ENCODE measurements around the gene TNS3. TPM values are rescaled to one million over a fixed set of nuclear protein-coding genes. Genes with fewer than 3 reads are reported as not detected.

The TNS3 gene
- total RNA-seq, 1 experiment from 2014 or later: 533 TPM

DNA sequence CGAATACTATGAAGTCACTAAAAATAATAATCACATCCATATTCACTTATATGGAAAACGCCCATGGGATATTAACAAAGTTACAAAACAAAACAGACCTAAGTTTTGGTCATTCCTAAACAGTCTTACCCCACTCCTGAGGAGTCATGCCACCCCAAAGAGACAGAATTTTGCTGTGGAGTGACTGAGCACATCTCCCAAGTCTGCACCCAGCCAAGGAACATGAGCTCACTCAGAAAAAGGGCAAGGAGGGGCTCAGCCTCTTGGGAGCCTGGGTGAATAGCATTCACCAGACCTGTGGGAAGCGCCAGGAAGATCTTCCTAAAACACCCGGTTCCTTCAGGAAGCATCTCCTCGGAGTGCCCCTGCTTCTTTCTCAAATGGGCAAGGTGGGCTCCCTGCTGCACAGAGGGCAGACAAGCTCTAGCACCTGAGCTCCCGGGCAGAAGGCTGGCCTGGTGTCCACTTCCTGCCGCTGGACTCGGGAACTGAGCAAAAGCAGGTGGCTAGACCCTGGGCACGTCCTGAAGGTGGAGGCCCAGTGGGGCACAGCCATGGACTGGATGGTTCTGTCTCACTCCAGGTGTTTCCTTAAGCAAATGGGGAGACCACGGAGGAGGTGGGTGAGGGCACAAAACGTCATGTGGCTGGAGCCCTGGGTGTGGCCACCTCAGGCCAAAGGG, 31.0 kb downstream of the TNS3 start:
- Histone ChIP-seq H3K27ac (ENCODE audit: low read length) (peak overlapping the region; percentile 99), H3K4me1 (ENCODE audit: control insufficient read depth, insufficient read depth, low read length) (peaks cover 92% of the 10 kb centered on the region), H3K27me3 (ENCODE audit: control insufficient read depth, insufficient read depth, low read length) (no peaks in the 10 kb centered on the region), H3K9me3 (ENCODE audit: control insufficient read depth, insufficient read depth, low read depth, low read length) (no peaks in the 10 kb centered on the region), H3K4me3 (ENCODE audit: low read depth in 2 of 2, low read length in 2 of 2) (no peak overlapping the region), H3K36me3 (ENCODE audit: control insufficient read depth, insufficient read depth, low read length) (no peaks in the 10 kb centered on the region)
- POLR2A ChIA-PET: no interaction called here
- intact Hi-C loops (cut with micrococcal nuclease; ENCODE audit: unreplicated experiment) (no loop called here), in situ Hi-C loops (cut with HindIII; ENCODE audit: low pct_unique_long_range_greater_than_20kb, low sequenced_read_pairs) (no loop called here)
- no TSS peak for BruUV-seq (replicated peaks)
- DNase-seq (ENCODE audit: low read depth, low spot score) (no peak), ATAC-seq (no peak)
- TF ChIP-seq, protein P1, sequence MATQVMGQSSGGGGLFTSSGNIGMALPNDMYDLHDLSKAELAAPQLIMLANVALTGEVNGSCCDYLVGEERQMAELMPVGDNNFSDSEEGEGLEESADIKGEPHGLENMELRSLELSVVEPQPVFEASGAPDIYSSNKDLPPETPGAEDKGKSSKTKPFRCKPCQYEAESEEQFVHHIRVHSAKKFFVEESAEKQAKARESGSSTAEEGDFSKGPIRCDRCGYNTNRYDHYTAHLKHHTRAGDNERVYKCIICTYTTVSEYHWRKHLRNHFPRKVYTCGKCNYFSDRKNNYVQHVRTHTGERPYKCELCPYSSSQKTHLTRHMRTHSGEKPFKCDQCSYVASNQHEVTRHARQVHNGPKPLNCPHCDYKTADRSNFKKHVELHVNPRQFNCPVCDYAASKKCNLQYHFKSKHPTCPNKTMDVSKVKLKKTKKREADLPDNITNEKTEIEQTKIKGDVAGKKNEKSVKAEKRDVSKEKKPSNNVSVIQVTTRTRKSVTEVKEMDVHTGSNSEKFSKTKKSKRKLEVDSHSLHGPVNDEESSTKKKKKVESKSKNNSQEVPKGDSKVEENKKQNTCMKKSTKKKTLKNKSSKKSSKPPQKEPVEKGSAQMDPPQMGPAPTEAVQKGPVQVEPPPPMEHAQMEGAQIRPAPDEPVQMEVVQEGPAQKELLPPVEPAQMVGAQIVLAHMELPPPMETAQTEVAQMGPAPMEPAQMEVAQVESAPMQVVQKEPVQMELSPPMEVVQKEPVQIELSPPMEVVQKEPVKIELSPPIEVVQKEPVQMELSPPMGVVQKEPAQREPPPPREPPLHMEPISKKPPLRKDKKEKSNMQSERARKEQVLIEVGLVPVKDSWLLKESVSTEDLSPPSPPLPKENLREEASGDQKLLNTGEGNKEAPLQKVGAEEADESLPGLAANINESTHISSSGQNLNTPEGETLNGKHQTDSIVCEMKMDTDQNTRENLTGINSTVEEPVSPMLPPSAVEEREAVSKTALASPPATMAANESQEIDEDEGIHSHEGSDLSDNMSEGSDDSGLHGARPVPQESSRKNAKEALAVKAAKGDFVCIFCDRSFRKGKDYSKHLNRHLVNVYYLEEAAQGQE (IDR thresholded peaks at IDR 0.05; ENCODE audit: insufficient read depth in 1 of 2, low read depth in 2 of 2, low read length in 1 of 2): no peak
- TF ChIP-seq, protein P2, sequence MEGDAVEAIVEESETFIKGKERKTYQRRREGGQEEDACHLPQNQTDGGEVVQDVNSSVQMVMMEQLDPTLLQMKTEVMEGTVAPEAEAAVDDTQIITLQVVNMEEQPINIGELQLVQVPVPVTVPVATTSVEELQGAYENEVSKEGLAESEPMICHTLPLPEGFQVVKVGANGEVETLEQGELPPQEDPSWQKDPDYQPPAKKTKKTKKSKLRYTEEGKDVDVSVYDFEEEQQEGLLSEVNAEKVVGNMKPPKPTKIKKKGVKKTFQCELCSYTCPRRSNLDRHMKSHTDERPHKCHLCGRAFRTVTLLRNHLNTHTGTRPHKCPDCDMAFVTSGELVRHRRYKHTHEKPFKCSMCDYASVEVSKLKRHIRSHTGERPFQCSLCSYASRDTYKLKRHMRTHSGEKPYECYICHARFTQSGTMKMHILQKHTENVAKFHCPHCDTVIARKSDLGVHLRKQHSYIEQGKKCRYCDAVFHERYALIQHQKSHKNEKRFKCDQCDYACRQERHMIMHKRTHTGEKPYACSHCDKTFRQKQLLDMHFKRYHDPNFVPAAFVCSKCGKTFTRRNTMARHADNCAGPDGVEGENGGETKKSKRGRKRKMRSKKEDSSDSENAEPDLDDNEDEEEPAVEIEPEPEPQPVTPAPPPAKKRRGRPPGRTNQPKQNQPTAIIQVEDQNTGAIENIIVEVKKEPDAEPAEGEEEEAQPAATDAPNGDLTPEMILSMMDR (IDR thresholded peaks at IDR 0.05): no peak
- TF ChIP-seq POLR2AphosphoS5 (IDR thresholded peaks at IDR 0.05; ENCODE audit: low read depth, low read length) (no peak), SIN3A (IDR thresholded peaks at IDR 0.05; ENCODE audit: borderline replicate concordance, insufficient read depth, low read depth, low read length) (no peak), TCF7L2 (IDR thresholded peaks at IDR 0.05; ENCODE audit: low read depth, low read length) (no peak)
- CTCF ChIA-PET: no interaction called here

DNA sequence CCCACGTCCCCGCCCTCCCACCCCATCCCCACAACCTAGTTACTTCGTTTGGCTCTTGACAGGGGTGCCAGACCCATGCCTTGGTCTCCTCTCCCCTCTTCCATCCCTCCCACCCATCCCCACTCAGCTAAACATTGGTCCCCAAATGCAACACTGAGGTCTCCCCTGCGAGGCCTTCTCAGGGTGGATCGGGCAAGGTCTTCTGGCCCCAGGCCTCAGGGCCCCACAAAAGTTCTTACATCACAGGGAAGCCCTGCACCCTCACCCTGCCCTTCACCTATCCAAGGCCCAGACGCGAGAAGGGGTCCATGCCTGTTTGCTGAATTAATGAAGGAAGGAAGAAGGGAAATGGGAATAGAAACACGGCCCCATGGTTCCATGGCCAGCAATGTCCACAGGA, 32.0 kb downstream of the TNS3 start:
- Histone ChIP-seq H3K36me3 (ENCODE audit: control insufficient read depth, insufficient read depth, low read length) (no peaks in the 10 kb centered on the region), H3K4me3 (ENCODE audit: low read depth in 2 of 2, low read length in 2 of 2) (no peak overlapping the region), H3K27me3 (ENCODE audit: control insufficient read depth, insufficient read depth, low read length) (no peaks in the 10 kb centered on the region), H3K4me1 (ENCODE audit: control insufficient read depth, insufficient read depth, low read length) (peaks cover 92% of the 10 kb centered on the region), H3K27ac (ENCODE audit: low read length) (peak overlapping the region; percentile 99), H3K9me3 (ENCODE audit: control insufficient read depth, insufficient read depth, low read depth, low read length) (no peaks in the 10 kb centered on the region)
- no TSS peak for BruUV-seq (replicated peaks)
- ChIA-PET POLR2A (interaction anchor here (0.7 kb wide), 1 partner anchor 291 kb away, joined by 3 read pairs; no protein-coding TSS in a partner anchor), CTCF (interaction anchor here (0.6 kb wide), 1 partner anchor 53 kb away, joined by 6 read pairs; no protein-coding TSS in a partner anchor)
- DNase-seq (ENCODE audit: low read depth, low spot score): no peak
- in situ Hi-C loops (cut with HindIII; ENCODE audit: low pct_unique_long_range_greater_than_20kb, low sequenced_read_pairs) (no loop called here), intact Hi-C loops (cut with micrococcal nuclease; ENCODE audit: unreplicated experiment) (no loop called here)
- TF ChIP-seq, protein P1 (IDR thresholded peaks at IDR 0.05; ENCODE audit: insufficient read depth in 1 of 2, low read depth in 2 of 2, low read length in 1 of 2): no peak
- TF ChIP-seq TCF7L2 (IDR thresholded peaks at IDR 0.05; ENCODE audit: low read depth, low read length): no peak
- no peak for TF ChIP-seq POLR2AphosphoS5 (IDR thresholded peaks at IDR 0.05; ENCODE audit: low read depth, low read length)
- TF ChIP-seq, protein P2 (IDR thresholded peaks at IDR 0.05): no peak
- TF ChIP-seq SIN3A (IDR thresholded peaks at IDR 0.05; ENCODE audit: borderline replicate concordance, insufficient read depth, low read depth, low read length): no peak
- no peak for ATAC-seq
